SHP77 treated with DMSO at 0.1 percent for 48 hours (cell line): ENCODE results near the gene MCEMP1.

ENCODE experiments used
- DNase-seq: peaks from one replicate; lab custom pipeline; 2025; lab: John Stamatoyannopoulos, UW

The MCEMP1 gene

GRCh38 chr19:7672522-7672921, 4.4 kb upstream of the MCEMP1 start:
- DNase-seq = no peak

- DNase-seq = peak; percentile 26
Observed at GRCh38 chr19:7674010-7675005, 2.6 kb upstream of the MCEMP1 start.

DNA sequence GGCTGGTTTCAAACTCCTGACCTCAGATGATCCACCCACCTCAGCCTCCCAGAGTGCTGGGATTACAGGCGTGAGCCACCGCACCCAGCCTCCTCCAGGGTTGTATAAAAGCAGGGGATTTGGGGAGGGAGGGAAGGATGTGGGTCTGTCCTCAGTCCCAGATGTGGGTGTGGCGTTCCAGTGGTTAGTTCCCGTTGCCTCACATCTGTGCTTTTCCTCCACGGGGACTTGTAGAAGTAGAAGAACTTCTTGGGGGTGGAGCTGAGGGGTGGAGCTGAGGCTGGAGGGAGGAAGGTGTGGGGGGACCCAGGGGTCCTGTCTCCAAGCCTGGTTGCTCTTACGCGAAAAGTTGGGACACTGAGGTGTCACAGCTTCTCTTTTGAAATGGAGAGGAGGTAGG, 514 bp upstream of the MCEMP1 start:
- DNase-seq = no peak

DNA sequence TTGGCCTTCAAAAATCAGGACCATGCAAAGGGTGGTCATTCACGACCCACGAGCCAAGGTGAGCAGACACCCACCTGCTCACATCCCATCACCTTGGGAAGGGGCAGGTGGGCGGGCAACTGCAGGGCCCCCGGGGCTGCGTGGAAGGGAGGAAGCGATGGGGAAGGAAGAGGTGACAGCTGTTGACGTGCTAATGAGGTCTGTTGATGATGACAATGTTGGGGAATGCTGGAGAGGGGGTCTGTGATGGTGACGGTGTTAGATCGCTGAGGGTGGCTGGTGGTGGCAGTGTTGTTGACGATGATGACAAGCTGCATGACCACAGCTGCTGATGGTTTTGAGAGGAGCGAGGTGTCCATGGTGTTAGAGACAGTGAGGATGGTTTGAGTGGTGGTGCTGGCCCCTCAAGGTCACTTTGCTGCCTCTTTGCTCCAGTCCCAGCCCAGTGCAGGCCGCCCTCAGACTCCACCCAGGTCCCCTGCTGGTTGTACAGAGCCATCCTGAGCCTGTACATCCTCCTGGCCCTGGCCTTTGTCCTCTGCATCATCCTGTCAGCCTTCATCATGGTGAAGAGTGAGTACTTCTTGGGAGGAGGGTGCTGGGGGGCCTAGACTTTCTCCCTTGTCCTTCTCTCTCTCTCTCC, 900 bp downstream of the MCEMP1 start:
- DNase-seq = no peak

- DNase-seq = peak; percentile 28
Observed at GRCh38 chr19:7678971-7679751, 2.3 kb downstream of the MCEMP1 start.

DNA sequence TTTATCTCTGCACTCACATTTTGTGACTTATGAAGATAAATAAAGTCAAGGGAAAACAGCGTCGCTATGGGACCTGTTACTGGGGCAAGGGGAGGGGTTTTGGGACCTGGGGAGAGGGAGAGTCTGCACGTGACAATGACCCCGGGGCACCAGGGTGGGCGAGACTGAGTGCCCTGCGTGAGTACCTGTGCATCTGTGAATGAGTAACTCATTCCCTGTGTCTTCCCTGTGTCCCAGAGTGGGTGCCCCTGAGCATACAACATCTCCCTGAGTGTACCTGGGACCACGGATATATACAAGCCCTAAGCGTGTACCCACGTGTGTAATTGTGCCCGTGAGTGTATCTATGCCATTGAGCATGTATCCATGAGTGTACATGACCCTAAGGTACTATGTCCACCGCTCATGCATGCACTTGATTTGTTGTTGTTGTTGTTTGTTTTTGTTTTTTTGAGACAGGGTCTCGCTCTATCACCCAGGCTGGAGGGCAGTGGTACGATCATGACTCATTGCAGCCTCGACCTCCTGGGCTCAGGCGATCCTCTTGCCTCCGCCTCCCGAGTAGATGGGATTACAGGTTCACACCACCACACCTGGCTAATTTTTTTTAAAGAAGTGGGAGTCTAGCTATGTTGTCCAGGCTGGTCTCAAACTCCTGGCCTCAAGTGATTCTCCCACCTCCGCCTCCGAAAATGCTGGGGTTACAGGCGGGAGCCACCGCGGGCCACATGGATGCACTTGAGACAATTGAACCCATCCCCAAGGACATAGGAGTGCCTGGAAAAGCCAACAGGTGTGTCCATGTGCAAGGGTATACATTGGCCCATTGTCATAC, 3.1 kb downstream of the MCEMP1 start:
- no peak for DNase-seq

DNA sequence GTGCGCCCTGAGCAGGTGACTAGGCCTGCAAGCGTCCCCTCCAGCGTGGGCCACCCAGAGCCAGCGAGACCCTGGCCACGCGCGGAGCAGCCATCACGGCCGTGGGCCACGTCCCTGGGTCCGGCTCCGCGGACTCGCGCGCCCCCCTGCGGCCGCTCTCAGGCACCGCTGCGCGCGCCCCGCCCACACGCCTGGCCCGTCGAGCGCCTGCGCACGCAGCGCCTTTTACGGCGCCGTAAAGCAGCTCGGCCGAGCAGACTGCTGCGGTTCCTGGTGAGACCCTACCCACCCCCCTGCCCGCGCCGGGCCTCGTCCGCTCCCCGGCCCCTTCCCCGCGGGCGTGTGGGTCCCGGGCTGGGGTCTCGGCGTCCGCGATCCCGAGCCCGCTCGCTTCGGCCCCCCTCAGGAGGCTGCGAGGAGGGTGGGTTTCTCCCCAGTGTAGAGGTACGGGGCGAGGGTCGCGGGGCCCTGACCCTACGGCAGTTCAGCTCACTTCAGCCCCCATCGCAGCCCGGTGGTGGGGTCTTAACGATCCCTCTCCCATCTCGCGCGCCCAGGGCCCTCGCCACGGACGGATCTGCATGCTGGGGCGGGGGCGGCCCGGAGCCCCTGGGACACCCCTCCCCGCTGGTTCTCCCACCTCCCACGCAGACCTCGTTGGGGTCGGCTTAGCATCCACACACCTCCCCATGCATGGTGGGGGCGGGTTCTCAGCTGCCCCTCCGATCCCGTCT, 3.9 kb downstream of the MCEMP1 start, which contains the start of gene TRAPPC5:
TSS of gene TRAPPC5 (plus strand) at position 228 of the 734 bp plus-strand sequence. CDS start 1,421 bp downstream, outside the sequence.
- peak; percentile 17 for DNase-seq

- peak; percentile 39 for DNase-seq
Observed at GRCh38 chr19:7681340-7682174, 4.7 kb downstream of the MCEMP1 start.

DNA sequence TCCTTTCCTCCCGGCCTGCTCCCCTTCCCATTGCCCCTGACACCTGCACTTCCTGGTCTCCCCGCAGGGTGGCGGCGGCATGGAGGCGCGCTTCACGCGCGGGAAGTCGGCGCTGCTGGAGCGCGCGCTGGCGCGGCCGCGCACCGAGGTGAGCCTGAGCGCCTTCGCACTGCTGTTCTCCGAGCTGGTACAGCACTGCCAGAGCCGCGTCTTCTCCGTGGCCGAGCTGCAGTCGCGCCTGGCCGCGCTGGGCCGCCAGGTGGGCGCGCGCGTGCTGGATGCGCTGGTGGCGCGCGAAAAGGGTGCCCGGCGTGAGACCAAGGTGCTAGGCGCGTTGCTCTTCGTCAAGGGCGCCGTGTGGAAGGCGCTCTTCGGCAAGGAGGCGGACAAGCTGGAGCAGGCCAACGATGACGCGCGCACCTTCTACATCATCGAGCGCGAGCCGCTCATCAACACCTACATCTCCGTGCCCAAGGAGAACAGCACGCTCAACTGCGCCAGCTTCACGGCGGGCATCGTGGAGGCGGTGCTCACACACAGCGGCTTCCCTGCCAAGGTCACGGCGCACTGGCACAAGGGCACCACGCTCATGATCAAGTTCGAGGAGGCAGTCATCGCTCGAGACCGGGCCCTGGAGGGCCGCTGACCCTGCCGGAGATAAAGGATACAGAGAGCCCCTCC, 5.4 kb downstream of the MCEMP1 start:
- no peak for DNase-seq

DNA sequence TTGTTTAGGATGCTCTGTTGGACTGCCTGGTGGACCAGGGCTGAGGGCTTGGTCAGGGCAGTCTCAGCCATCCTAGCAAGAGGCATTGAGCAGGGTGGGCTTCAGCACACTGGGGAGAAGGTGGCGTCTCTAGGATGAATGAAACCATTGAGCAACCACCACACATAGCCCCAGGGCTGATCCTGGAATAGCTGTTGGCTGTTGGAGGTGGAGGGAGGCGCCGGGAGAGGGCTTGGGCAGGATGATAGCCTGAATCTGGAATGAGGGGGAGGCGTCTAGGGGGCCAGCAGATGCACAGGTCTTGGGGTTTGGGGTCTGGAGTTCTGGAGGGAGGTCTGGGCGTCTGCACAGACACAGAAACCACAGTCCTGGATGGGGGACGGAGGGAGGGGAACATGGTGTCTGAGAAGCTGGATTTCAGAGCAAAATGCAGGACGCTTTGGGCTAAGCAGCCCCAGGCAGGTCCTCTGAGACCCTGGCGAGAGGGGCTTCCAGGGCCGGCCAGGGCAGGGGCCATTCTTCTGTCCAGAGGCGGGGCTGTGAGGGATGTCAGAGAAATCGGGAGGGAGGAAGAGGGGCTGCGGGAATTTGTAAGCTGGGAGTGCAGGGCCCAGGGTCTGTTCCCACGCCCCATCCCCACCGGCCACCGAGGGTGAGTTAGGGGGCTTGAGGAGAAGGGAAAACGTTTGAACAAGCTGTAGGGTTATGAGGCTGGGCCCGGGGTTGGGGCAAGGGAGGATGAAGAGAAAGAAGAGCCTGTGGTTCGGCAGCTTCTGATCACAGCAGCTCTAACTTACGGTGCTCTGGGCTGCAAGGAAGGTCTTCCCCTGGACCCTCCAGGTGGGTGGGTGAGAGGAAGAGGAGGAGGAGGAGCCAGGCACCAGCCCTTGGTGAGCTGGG, 8.9 kb downstream of the MCEMP1 start:
- DNase-seq = no peak

- DNase-seq = no peak
Observed at GRCh38 chr19:7687177-7687576, 10.3 kb downstream of the MCEMP1 start.

DNA sequence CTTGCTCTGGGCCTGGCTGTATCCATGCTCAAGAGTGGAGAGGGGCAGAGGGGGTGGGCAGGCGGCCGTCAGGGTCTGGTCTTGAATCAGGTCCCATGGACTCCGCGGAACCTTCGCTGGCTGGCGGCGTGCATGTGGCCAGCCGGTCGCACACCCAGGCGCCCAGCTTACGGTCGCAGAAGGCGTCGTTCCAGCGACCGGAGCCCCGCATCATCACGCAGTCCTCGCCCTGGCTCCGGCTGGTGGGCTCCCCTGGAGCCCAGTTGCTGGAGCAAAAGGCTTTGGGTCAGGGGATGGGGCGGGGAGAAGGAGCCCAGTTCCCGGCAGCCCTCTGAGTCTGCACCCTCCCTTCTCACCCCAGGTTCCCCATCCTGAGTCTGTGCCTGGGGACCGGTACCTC, 12.3 kb downstream of the MCEMP1 start:
- no peak for DNase-seq

- no peak for DNase-seq
Observed at GRCh38 chr19:7690779-7691258, 13.9 kb downstream of the MCEMP1 start.

- DNase-seq = no peak
Observed at GRCh38 chr19:7691497-7691896, 14.6 kb downstream of the MCEMP1 start.

DNA sequence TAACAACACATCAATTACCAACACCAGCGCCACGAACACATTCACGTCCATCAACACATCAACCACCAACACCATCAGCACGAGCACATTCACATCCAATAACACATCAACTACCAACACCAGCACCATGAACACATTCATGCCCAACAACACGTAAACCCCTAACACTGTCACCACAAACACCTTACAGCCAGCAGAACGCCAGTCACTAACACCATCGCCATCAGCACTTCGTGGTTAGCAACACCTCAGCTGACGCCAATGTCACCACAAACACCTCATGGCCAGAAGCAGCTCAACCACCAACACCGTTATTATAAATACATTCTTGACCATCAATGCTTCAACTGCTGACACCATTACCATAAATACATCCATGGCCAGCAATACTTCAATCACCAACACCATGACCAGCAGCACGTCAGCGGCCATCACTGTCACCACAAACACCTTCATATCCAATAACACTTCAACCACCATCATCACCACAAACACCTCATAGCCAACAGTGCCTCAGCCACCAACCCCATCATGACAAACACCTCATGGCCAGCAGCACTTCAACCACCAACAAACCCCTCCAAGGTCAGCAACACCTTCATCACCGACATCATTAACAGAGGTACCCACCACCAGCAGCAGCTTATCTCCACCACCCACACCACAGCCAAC, 15.7 kb downstream of the MCEMP1 start:
- no peak for DNase-seq

GRCh38 chr19:7694499-7694898, 17.6 kb downstream of the MCEMP1 start:
- no peak for DNase-seq

DNA sequence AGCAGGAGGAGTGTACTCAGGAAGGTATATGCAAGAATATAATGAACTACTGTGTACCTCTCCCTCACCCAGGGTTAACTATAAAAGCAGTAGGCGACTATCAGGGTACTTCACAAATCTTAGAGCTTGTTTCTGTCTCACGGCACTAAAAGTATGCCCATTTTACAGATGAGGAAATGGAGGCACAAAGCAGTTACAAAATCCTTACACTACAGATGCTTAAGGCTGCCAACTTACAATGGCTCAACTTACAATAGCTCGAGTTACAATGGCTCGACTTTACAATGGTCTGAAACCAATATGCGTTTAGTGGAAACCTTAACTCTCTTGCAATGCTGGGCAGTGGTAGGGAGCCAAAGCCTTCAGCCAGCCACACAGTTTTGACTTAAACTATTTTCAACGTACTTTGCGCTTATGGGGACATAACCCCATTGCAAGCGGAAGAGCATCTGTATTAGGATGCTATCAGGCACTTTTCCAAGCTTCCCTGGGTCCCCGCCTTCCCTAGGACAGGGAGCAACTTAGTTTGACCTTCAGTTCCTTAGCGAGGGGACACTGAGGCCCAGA, 20.9 kb downstream of the MCEMP1 start:
- no peak for DNase-seq
